DND-41 (cell line): Measurements from ENCODE around the gene URB2.
A peak's percentile ranks its signal among the peaks of the same experiment; 100 is the strongest.
"Not testable (repeated sequence)": the region's sequence is repeated elsewhere in the genome, so short reads cannot be mapped to it uniquely, and the experiment has no call there.

Experiments
- ATAC-seq: fragments of 200-7000 bp; cut with Tn5 transposase; 3 replicates; pipeline ENCODE4 v1.9.1; 2021; ENCODE audit warnings: low read depth; ENCODE audit not compliant: insufficient read depth
- DNase-seq: peaks from one replicate; pipeline ENCODE4 v3.0.0-alpha.2; 2020
- H2AFZ ChIP-seq: 2 replicates; pipeline ENCODE4 v1.6.0; 2012; ENCODE audit warnings: low read depth, low read length
- H3K27ac ChIP-seq: 2 replicates; pipeline ENCODE4 v1.5.1; 2012; ENCODE audit warnings: low read length, inconsistent platforms
- H3K27me3 ChIP-seq: fragments of 200-600 bp; sonication (generic); 2 replicates; pipeline ENCODE4 v1.6.0; 2012; ENCODE audit warnings: low read length, mild to moderate bottlenecking, inconsistent platforms; ENCODE audit not compliant: insufficient read depth, poor library complexity
- H3K36me3 ChIP-seq: 2 replicates; pipeline ENCODE4 v1.5.1; 2012; ENCODE audit warnings: low read length, inconsistent platforms; ENCODE audit not compliant: insufficient read depth
- H3K4me1 ChIP-seq: 2 replicates; pipeline ENCODE4 v1.5.1; 2012; ENCODE audit warnings: mild to moderate bottlenecking, low read length; ENCODE audit not compliant: insufficient read depth
- H3K4me2 ChIP-seq: 2 replicates; pipeline ENCODE4 v1.6.0; 2012; ENCODE audit warnings: mild to moderate bottlenecking, moderate library complexity, low read length, inconsistent platforms; ENCODE audit not compliant: insufficient read depth
- H3K4me3 ChIP-seq, 2 experiments: fragments of 200-600 bp in 1 of 2; shearing (Covaris generic) in 1 of 2; 2 replicates each; pipeline ENCODE4 v1.5.1; 2012 to 2016; ENCODE audit warnings: inconsistent platforms in 2 of 2, low read length in 2 of 2, mild to moderate bottlenecking in 2 of 2, low read depth in 1 of 2, moderate library complexity in 1 of 2
- H3K79me2 ChIP-seq: 2 replicates; pipeline ENCODE4 v1.6.0; 2012; ENCODE audit warnings: low read length, inconsistent platforms; ENCODE audit not compliant: insufficient read depth
- H3K9ac ChIP-seq: 2 replicates; pipeline ENCODE4 v1.6.0; 2012; ENCODE audit warnings: low read depth, mild to moderate bottlenecking, inconsistent platforms, low read length, moderate library complexity
- H3K9me3 ChIP-seq: 2 replicates; pipeline ENCODE4 v1.5.1; 2012; ENCODE audit warnings: low read length, moderate library complexity, mild to moderate bottlenecking, inconsistent platforms; ENCODE audit not compliant: insufficient read depth, severe bottlenecking
- H4K20me1 ChIP-seq: 2 replicates; pipeline ENCODE4 v1.6.0; 2012; ENCODE audit warnings: low read length; ENCODE audit not compliant: insufficient read depth
- CTCF ChIP-seq: IDR thresholded peaks from 2 replicates; pipeline ENCODE4 v1.5.1; 2012; ENCODE audit warnings: borderline replicate concordance, low read length, moderate library complexity, mild to moderate bottlenecking; ENCODE audit not compliant: poor library complexity, severe bottlenecking; ENCODE audit errors: extremely low read depth
- EZH2 ChIP-seq: IDR thresholded peaks from 3 replicates; pipeline ENCODE4 v1.6.1; 2012; ENCODE audit warnings: borderline replicate concordance, low read depth, mild to moderate bottlenecking, moderate library complexity, low read length, inconsistent platforms; ENCODE audit not compliant: severe bottlenecking

Gene URB2

GRCh38 chr1:229620876-229621275, 5.2 kb upstream of the URB2 start:
- H3K27me3 ChIP-seq = no peaks in the 10 kb centered on the region
- no peak overlapping the region for H3K27ac ChIP-seq
- TF ChIP-seq EZH2 (no peak), CTCF (no peak)

GRCh38 chr1:229621663-229622062, 4.4 kb upstream of the URB2 start:
- H3K9me3 ChIP-seq = no peaks in the 10 kb centered on the region
- no peak for TF ChIP-seq CTCF
- no peak for TF ChIP-seq EZH2
- H3K4me3 ChIP-seq = no peak overlapping the region
- no peak overlapping the region for H3K27ac ChIP-seq
- no peaks in the 10 kb centered on the region for H3K27me3 ChIP-seq
- DNase-seq (no peak), ATAC-seq (no peak)
- peaks cover 31% of the 10 kb centered on the region for H3K4me1 ChIP-seq
- peaks cover 48% of the 10 kb centered on the region; the same call in 1 of the 2 replicates for H4K20me1 ChIP-seq
- H3K36me3 ChIP-seq = peaks cover 12% of the 10 kb centered on the region
- H3K4me2 ChIP-seq = no peak overlapping the region
- H2AFZ ChIP-seq = no peak overlapping the region
- peaks cover 95% of the 10 kb centered on the region for H3K79me2 ChIP-seq
- no peak overlapping the region for H3K9ac ChIP-seq

More at GRCh38 chr1:229620876-229621275, 5.2 kb upstream of the URB2 start:
- Histone ChIP-seq H3K4me1 (peaks cover 31% of the 10 kb centered on the region), H3K36me3 (peaks cover 12% of the 10 kb centered on the region), H3K79me2 (peaks cover 96% of the 10 kb centered on the region), H3K4me3 (no peak overlapping the region), H3K9me3 (no peaks in the 10 kb centered on the region), H2AFZ (no peak overlapping the region), H3K9ac (no peak overlapping the region), H3K4me2 (no peak overlapping the region), H4K20me1 (peaks cover 43% of the 10 kb centered on the region; the same call in 1 of the 2 replicates)
- DNase-seq (no peak), ATAC-seq (no peak)

DNA sequence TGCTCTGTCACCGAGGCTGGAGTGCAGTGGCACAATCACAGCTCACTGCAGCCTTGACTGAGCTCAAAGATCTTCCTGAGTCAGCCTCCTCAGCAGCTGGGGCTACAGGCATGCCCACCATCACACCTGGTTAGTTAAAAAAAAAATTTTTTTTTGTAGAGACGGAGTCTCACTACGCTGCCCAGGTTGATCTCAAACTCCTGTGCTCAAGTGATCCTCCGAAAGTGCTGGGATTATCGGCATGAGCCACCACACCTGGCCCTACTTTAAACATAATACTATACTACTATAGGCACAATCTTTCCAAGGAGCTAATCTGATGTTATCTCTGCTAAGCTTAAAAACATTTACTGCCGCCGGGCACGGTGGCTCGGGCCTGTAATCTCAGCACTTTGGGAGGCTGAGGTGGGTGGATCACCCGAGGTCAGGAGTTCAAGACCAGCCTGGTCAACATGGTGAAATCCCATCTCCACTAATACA, 3.4 kb upstream of the URB2 start:
- not testable (repeated sequence) for H3K27ac ChIP-seq, H2AFZ ChIP-seq, H3K9me3 ChIP-seq, H3K27me3 ChIP-seq, H3K4me3 ChIP-seq, DNase-seq, H3K9ac ChIP-seq, ATAC-seq, H3K36me3 ChIP-seq
- Histone ChIP-seq H4K20me1 (peaks cover 46% of the 10 kb centered on the region; the same call in 1 of the 2 replicates), H3K4me2 (peak overlapping the region; percentile 87; the same call in 1 of the 2 replicates), H3K4me1 (peaks cover 39% of the 10 kb centered on the region), H3K79me2 (peaks cover 95% of the 10 kb centered on the region)

DNA sequence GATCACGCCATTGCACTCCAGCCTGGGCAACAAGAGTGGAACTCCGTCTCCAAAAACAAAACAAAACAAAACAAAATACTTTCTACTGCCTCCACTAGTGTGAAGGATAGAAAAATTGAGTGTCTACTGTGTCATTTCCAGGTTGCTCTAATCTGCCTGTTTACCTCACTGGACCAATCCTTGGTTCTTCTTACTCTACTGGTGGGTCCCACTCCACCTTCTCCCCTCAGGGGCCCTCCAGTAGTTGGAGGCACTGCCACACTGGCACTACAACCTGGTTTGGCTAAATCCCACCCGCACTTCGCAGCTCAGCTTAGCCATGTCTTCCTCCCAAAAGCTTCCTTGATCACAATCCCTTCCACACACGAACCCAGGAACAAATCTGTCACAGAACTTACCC, 2.8 kb upstream of the URB2 start:
- ATAC-seq = no peak
- H3K27ac ChIP-seq = peak overlapping the region; percentile 64; the same call in 1 of the 2 replicates

More for the DNA sequence above, 2.8 kb upstream of the URB2 start:
- peaks cover 94% of the 10 kb centered on the region for H3K79me2 ChIP-seq
- peaks cover 9% of the 10 kb centered on the region for H3K36me3 ChIP-seq
- DNase-seq = no peak
- peaks cover 43% of the 10 kb centered on the region for H3K4me1 ChIP-seq
- TF ChIP-seq CTCF (no peak), EZH2 (no peak)
- peak overlapping the region in 1 of 2 experiments; percentile 18; a peak in 1 of 4 replicates for H3K4me3 ChIP-seq
- no peaks in the 10 kb centered on the region for H3K27me3 ChIP-seq
- no peaks in the 10 kb centered on the region for H3K9me3 ChIP-seq
- H3K9ac ChIP-seq = no peak overlapping the region
- H4K20me1 ChIP-seq = peaks cover 44% of the 10 kb centered on the region; the same call in 1 of the 2 replicates
- H2AFZ ChIP-seq = no peak overlapping the region
- peak overlapping the region; percentile 87; the same call in 1 of the 2 replicates for H3K4me2 ChIP-seq
